Body of pancreas (tissue), 4 donors: ENCODE results near the gene SLC26A8. TPM values are rescaled to one million over a fixed set of nuclear protein-coding genes. Genes with fewer than 3 reads are reported as not detected.
"Not testable (repeated sequence)": the region's sequence is repeated elsewhere in the genome, so short reads cannot be mapped to it uniquely, and the experiment has no call there.

Experiments
- ATAC-seq: fragments of 150-250 bp; one replicate; pipeline ENCODE4 v1.9.1; 2016
- DNase-seq, 4 donors: peaks; one replicate each; pipeline ENCODE4 v3.0.0-alpha.2; 2019
- H3K27ac ChIP-seq, 4 donors: fragments of 200-600 bp; sonication (generic); 1 replicate in 3 of 4; 2 replicates in 1 of 4; pipeline versions ENCODE4 v1.5.1 to v1.6.1; 2016 to 2019; ENCODE audit warnings: mild to moderate bottlenecking in 1 of 4, mixed read lengths in 1 of 4, moderate library complexity in 1 of 4
- H3K27me3 ChIP-seq, 2 donors: fragments of 200-600 bp; sonication (generic); one replicate each; pipeline ENCODE4 v1.6.0; 2016; ENCODE audit warnings: mild to moderate bottlenecking in 1 of 2
- H3K36me3 ChIP-seq, 2 donors: fragments of 200-600 bp; sonication (generic); replicated peaks in 1 of 2; 2 replicates each; pipeline ENCODE4 v1.5.1; 2016; ENCODE audit warnings: low read depth in 2 of 2; ENCODE audit not compliant: insufficient read depth in 1 of 2
- H3K4me1 ChIP-seq: fragments of 200-600 bp; sonication (generic); one replicate; pipeline ENCODE4 v1.6.0; 2016
- H3K4me3 ChIP-seq, 2 donors: fragments of 200-600 bp; sonication (generic); 1 replicate in 1 of 2; 2 replicates in 1 of 2; pipeline ENCODE4 v1.5.1; 2016 to 2019
- H3K9me3 ChIP-seq, 3 donors: fragments of 200-600 bp; sonication (generic); 1 replicate in 2 of 3; 2 replicates in 1 of 3; pipeline ENCODE4 v1.5.1; 2016
- CTCF ChIP-seq, 7 experiments: fragments of 450-650 bp in 4 of 7; fragments of 200-600 bp in 3 of 7; sonication (generic) in 3 of 7; IDR thresholded peaks; one replicate each; pipeline ENCODE4 v1.5.1; 2016 to 2019; ENCODE audit warnings: antibody characterized with exemption in 7 of 7
- POLR2A ChIP-seq, 3 donors: fragments of 450-650 bp; IDR thresholded peaks; one replicate each; pipeline ENCODE4 v1.6.1; 2016; ENCODE audit warnings: antibody characterized with exemption in 3 of 3, mild to moderate bottlenecking in 2 of 3
- WGBS, 2 donors: methylation state at CpG; one replicate each; pipeline ENCODE4 v1.1.5; 2017; 5-methylcytosine and 5-hydroxymethylcytosine counted together
- intact Hi-C: fragments of 100-400 bp; cut with DNase I; formaldehyde crosslinking; loops from one replicate; pipeline ENCODE4 v1.15.1; 2023
- total RNA-seq, 2 donors: library from RNA; depleted of rRNA; stranded (reverse); fragments of >200 nt; gene quantifications; one replicate each; pipeline ENCODE4 v1.1.0, GENCODE V29; 2016

Gene SLC26A8
- total RNA-seq, 2 donors from 2014 or later = not detected

DNA sequence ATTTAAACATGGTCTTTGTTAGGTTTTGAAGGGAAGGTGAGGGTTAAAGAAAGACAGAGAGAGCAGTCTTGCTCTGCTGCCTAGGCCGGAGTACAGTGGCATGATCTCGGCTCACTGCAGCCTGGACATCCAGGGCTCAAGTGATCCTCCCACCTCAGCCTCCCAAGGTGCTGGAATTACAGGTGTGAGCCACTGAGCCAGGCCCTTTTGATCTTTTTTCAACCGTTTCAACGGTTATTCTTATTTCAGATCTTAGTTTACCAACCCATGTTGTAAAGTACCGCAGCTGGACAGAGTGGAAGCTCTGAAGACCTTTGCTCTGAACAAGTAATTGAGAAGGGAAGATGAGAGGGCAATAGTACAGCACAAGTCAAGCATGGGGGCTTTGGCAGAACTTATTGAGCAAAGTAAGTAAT, 102.3 kb downstream of the SLC26A8 start:
- WGBS, 2 donors = 40 to 48% methylated on average over 5 of the region's 5 CpGs
- no peak for DNase-seq
- no peak for ATAC-seq
- Histone ChIP-seq H3K9me3 (no peaks in the 10 kb centered on the region), H3K27me3 (no peaks in the 10 kb centered on the region), H3K27ac (no peak overlapping the region), H3K36me3 (no peaks in the 10 kb centered on the region), H3K4me1 (peaks cover 34% of the 10 kb centered on the region), H3K4me3 (no peak overlapping the region)
- intact Hi-C loops = no loop called here
- TF ChIP-seq POLR2A (IDR thresholded peaks at IDR 0.05) (no peak), CTCF (IDR thresholded peaks at IDR 0.05) (no peak)

DNA sequence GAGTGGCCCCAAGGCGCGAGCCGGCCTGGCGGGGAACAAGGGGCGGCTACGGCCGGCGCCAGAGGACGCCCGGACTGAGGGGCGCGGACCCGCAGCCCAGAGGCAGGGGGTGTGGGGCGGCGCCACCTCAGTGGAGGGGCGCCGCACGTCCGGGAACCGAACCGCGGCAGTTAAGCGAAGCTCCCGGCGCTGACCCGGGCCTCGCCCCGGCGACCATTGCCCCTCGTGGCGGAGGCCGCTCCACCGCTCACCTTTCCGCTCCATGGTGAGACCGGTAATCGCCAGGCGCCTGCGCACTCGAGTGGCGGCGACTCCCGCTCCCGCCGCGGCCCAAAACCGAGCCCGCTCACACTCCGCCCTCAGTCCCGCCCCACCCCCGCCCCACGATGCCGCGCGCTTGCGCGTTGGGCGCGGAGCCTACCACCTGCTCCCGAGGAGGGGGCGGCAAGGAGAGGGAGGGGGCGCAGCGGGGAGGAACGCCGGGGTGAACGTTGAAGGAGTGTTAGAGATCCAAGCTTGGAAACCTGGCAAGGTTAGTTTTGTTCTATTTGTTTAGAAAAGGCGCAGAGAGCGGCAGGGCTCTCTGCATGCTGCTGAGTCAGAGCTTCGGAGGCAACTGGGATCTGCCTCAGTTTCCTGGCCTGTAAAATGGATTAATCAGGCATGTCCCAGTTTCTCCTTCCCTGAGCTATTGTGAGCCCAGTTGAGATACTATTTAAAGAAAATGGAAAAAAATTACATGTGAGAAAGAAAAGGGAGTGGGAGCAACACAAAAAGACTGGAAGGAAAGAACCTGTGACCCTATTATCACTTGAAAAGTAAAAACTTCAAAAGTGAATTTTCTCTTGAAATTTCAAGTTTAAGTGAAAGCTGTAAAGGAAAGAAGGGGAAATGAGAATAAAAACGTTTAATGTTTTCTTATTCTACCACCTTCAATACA, 103.4 kb downstream of the SLC26A8 start, which contains the start of gene SRPK1:
Gene SRPK1 (minus strand): TSS at position 306 of the 940 bp plus-strand sequence. CDS start 42 bp downstream, at position 264.
- H3K9me3 ChIP-seq = no peaks in the 10 kb centered on the region
- H3K27ac ChIP-seq = peak within 1 kb of the TSS; percentile 71 to 86 (median 80)
- intact Hi-C loops = no loop called here
- H3K4me3 ChIP-seq = peak within 1 kb of the TSS; percentile 44 to 47
- TF ChIP-seq POLR2A (IDR thresholded peaks at IDR 0.05) (peak; percentile 73 to 83 (median 83)), CTCF (IDR thresholded peaks at IDR 0.05) (no peak)
- WGBS, 2 donors = 0 to 1% methylated on average over 7 to 64 of the region's 69 CpGs
- ATAC-seq (peak; percentile 93), DNase-seq (peak; percentile 92 to 95 (median 94))
- H3K27me3 ChIP-seq = no peaks in the 10 kb centered on the region
- H3K4me1 ChIP-seq = peaks cover 40% of the 10 kb centered on the region
- no peaks in the 10 kb centered on the region for H3K36me3 ChIP-seq

DNA sequence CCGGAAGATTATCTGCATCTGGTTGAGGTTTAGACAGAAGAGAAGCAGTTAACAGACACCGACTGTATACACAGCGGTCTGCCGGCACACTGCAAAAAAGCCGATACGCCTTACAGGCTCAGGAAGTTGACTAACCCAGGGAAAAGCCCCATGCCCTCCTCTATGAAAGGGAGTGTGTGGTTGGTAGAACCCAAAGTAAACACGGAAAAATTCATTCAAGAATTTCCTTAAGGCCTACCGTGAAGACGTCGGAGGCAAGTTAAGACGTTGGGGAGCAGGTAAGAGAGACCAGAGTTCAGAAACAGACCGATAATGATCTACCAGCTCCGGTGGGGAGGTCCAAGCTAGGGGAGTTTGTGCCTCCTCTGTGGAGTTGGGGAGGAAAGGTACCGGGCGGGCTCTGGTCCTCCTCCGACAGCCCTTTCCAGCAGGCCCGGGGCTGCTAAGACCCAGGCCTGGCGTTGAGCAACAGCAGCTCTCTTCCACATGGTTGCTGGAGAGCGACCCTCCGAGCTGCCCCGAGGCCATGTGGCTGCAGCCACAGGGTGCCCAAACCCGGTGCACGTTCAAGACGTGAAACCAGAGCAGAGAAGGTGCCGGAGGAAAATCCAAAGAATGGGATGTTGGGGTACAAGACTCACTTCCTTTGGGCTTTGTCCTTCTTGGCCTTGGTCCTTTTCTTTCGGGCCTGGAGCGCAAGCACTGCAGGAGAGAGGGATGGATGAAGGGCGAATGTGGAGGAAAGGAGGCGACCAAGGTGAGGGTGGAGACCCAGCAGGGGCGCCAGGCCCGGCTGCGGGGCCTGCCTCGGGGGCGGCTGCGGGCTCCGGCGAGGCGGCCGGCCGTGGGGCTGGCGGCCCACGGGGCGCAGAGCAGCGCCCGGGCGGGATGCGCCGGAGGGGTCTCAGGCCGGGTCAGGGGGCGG, 104.4 kb downstream of the SLC26A8 start:
- WGBS, 2 donors = 1% methylated on average over 35 to 49 of the region's 50 CpGs
- Histone ChIP-seq H3K9me3 (no peaks in the 10 kb centered on the region), H3K36me3 (no peaks in the 10 kb centered on the region), H3K27me3 (no peaks in the 10 kb centered on the region), H3K27ac (peak overlapping the region; percentile 71 to 86 (median 80)), H3K4me3 (peak overlapping the region; percentile 44 to 47), H3K4me1 (peaks cover 40% of the 10 kb centered on the region)
- TF ChIP-seq CTCF (IDR thresholded peaks at IDR 0.05) = no peak
- peak in 2 of 3 donors; percentile 55 for TF ChIP-seq POLR2A (IDR thresholded peaks at IDR 0.05)
- intact Hi-C loops = no loop called here
- DNase-seq (peak; percentile 44 to 72 (median 56)), ATAC-seq (peak; percentile 60)

- ATAC-seq = peak; percentile 28
- H3K27ac ChIP-seq = peak overlapping the region; percentile 71 to 86 (median 80)
These were observed 105.2 kb downstream of the SLC26A8 start for GRCh38 chr6:35919085-35919826.

GRCh38 chr6:35916893-35917292, 107.5 kb downstream of the SLC26A8 start:
- 81 to 83% methylated on average over 6 of the region's 6 CpGs for WGBS, 2 donors
- H3K4me3 ChIP-seq, ATAC-seq, H3K9me3 ChIP-seq, H3K27me3 ChIP-seq, DNase-seq, H3K36me3 ChIP-seq, H3K27ac ChIP-seq, intact Hi-C loops: not testable (repeated sequence)
- peaks cover 36% of the 10 kb centered on the region for H3K4me1 ChIP-seq

More at GRCh38 chr6:35919085-35919826, 105.2 kb downstream of the SLC26A8 start:
- peaks cover 0 to 1% of the 10 kb centered on the region in 2 donors for H3K36me3 ChIP-seq
- no peaks in the 10 kb centered on the region for H3K27me3 ChIP-seq
- peak overlapping the region; percentile 7 to 47 for H3K4me3 ChIP-seq
- DNase-seq = peak in 1 of 4 donors; percentile 7
- WGBS, 2 donors = 9 to 11% methylated on average over 9 of the region's 9 CpGs
- H3K4me1 ChIP-seq = peaks cover 40% of the 10 kb centered on the region
- H3K9me3 ChIP-seq = no peaks in the 10 kb centered on the region
- TF ChIP-seq CTCF (IDR thresholded peaks at IDR 0.05) (no peak), POLR2A (IDR thresholded peaks at IDR 0.05) (no peak)
- intact Hi-C loops = no loop called here
